ENCODE measurements around the gene INTS15. TPM values are rescaled to one million over a fixed set of nuclear protein-coding genes. Genes with fewer than 3 reads are reported as not detected.

The INTS15 gene
- total RNA-seq, 1 donor from 2014 or later: 18.6 TPM

DNA sequence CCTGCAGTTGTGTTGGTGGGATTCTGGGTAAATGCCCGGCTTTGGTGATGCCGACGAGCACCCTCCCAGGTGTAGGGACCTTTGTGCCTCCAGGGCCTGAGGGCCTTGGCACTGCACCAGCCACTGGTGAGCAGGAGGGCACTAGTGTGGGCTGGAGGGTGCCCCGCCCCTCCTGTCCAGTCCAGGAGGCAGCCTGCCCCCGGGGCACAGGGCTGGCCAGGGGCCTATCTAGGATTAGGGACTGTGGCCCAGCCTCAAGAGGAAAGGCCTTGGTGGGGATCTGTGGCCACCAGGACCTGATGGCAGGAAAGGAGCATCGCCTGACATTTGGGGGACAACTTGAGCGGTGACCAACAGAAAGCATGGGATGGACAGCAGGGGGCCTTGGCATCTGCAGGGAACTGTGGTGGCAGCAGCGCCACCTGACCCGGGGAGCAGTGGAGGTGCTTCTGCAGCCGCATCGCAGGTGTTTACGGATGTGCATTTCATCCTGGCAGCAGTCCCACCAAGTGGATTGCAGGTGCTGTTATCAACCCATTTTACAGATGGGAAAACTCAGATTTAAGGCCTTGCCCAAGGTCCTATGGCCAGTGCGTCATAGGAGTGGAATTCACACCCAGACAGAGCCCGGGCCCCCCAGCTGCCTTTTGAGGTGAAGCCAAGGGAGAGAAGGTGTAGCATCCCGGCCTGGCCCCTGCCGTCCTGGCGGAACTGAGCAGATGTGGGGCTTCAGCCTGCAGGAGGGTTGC is 58.4 kb downstream of the INTS15 start:
- TF ChIP-seq, protein P1, sequence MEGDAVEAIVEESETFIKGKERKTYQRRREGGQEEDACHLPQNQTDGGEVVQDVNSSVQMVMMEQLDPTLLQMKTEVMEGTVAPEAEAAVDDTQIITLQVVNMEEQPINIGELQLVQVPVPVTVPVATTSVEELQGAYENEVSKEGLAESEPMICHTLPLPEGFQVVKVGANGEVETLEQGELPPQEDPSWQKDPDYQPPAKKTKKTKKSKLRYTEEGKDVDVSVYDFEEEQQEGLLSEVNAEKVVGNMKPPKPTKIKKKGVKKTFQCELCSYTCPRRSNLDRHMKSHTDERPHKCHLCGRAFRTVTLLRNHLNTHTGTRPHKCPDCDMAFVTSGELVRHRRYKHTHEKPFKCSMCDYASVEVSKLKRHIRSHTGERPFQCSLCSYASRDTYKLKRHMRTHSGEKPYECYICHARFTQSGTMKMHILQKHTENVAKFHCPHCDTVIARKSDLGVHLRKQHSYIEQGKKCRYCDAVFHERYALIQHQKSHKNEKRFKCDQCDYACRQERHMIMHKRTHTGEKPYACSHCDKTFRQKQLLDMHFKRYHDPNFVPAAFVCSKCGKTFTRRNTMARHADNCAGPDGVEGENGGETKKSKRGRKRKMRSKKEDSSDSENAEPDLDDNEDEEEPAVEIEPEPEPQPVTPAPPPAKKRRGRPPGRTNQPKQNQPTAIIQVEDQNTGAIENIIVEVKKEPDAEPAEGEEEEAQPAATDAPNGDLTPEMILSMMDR (IDR thresholded peaks at IDR 0.05; ENCODE audit: insufficient read depth, low read depth, low read length): no peak
- TF ChIP-seq EZH2 (IDR thresholded peaks at IDR 0.05; ENCODE audit: insufficient read depth, low read length): no peak
- Histone ChIP-seq H3K9ac (ENCODE audit: low read length) (no peak overlapping the region), H3K9me3 (ENCODE audit: insufficient read depth, low read depth, low read length) (peaks cover 4% of the 10 kb centered on the region), H3K36me3 (ENCODE audit: insufficient read depth, low read length) (peaks cover 4% of the 10 kb centered on the region), H2AFZ (ENCODE audit: low read depth, low read length) (no peak overlapping the region), H3K79me2 (ENCODE audit: insufficient read depth, low read length) (peaks cover 27% of the 10 kb centered on the region), H3K4me1 (ENCODE audit: insufficient read depth, low read length) (no peaks in the 10 kb centered on the region), H3K4me3 (ENCODE audit: insufficient read depth, low read depth, low read length) (no peak overlapping the region), H3K27me3 (ENCODE audit: insufficient read depth, low read length) (no peaks in the 10 kb centered on the region), H4K20me1 (ENCODE audit: insufficient read depth, low read length) (peaks cover 49% of the 10 kb centered on the region), H3K27ac (ENCODE audit: low read depth, low read length) (no peak overlapping the region), H3K4me2 (ENCODE audit: low read length) (no peak overlapping the region)
- Mint-ChIP-seq H3K27me3 (ENCODE audit: low read depth, unreplicated experiment) (no peaks in the 10 kb centered on the region), H3K9me3 (ENCODE audit: unreplicated experiment) (peaks cover 10% of the 10 kb centered on the region), H3K27ac (ENCODE audit: unreplicated experiment) (no peak overlapping the region), H3K4me1 (ENCODE audit: low read depth, unreplicated experiment) (no peaks in the 10 kb centered on the region), H3K36me3 (ENCODE audit: low read depth, unreplicated experiment) (peaks cover 35% of the 10 kb centered on the region), H3K4me3 (ENCODE audit: unreplicated experiment) (no peak overlapping the region)
- FAIRE-seq (no peak), DNase-seq (ENCODE audit: low read depth) (no peak)

- Histone ChIP-seq H3K27ac (ENCODE audit: low read depth, low read length) (no peak overlapping the region), H3K4me1 (ENCODE audit: insufficient read depth, low read length) (no peaks in the 10 kb centered on the region), H4K20me1 (ENCODE audit: insufficient read depth, low read length) (peaks cover 49% of the 10 kb centered on the region), H3K36me3 (ENCODE audit: insufficient read depth, low read length) (peaks cover 4% of the 10 kb centered on the region), H2AFZ (ENCODE audit: low read depth, low read length) (no peak overlapping the region), H3K4me3 (ENCODE audit: insufficient read depth, low read depth, low read length) (no peak overlapping the region), H3K9me3 (ENCODE audit: insufficient read depth, low read depth, low read length) (peaks cover 4% of the 10 kb centered on the region), H3K79me2 (ENCODE audit: insufficient read depth, low read length) (peaks cover 27% of the 10 kb centered on the region), H3K9ac (ENCODE audit: low read length) (no peak overlapping the region), H3K4me2 (ENCODE audit: low read length) (no peak overlapping the region), H3K27me3 (ENCODE audit: insufficient read depth, low read length) (no peaks in the 10 kb centered on the region)
- Mint-ChIP-seq H3K27ac (ENCODE audit: unreplicated experiment) (no peak overlapping the region), H3K27me3 (ENCODE audit: low read depth, unreplicated experiment) (no peaks in the 10 kb centered on the region), H3K4me1 (ENCODE audit: low read depth, unreplicated experiment) (no peaks in the 10 kb centered on the region), H3K36me3 (ENCODE audit: low read depth, unreplicated experiment) (peaks cover 31% of the 10 kb centered on the region), H3K4me3 (ENCODE audit: unreplicated experiment) (no peak overlapping the region), H3K9me3 (ENCODE audit: unreplicated experiment) (peaks cover 10% of the 10 kb centered on the region)
- DNase-seq (ENCODE audit: low read depth) (no peak), FAIRE-seq (no peak)
- TF ChIP-seq, protein P1 (IDR thresholded peaks at IDR 0.05; ENCODE audit: insufficient read depth, low read depth, low read length): no peak
- no peak for TF ChIP-seq EZH2 (IDR thresholded peaks at IDR 0.05; ENCODE audit: insufficient read depth, low read length)
These were observed 58.9 kb downstream of the INTS15 start for GRCh38 chr7:6648815-6649104.

- Mint-ChIP-seq H3K4me3 (ENCODE audit: unreplicated experiment) (no peak overlapping the region), H3K9me3 (ENCODE audit: unreplicated experiment) (peaks cover 10% of the 10 kb centered on the region), H3K27ac (ENCODE audit: unreplicated experiment) (no peak overlapping the region), H3K4me1 (ENCODE audit: low read depth, unreplicated experiment) (no peaks in the 10 kb centered on the region), H3K27me3 (ENCODE audit: low read depth, unreplicated experiment) (no peaks in the 10 kb centered on the region), H3K36me3 (ENCODE audit: low read depth, unreplicated experiment) (peaks cover 28% of the 10 kb centered on the region)
- DNase-seq (ENCODE audit: low read depth): no peak
- no peak for FAIRE-seq
- no peak overlapping the region for H3K27ac ChIP-seq (ENCODE audit: low read depth, low read length)
- H3K9ac ChIP-seq (ENCODE audit: low read length): no peak overlapping the region
- TF ChIP-seq EZH2 (IDR thresholded peaks at IDR 0.05; ENCODE audit: insufficient read depth, low read length): no peak
- TF ChIP-seq, protein P1 (IDR thresholded peaks at IDR 0.05; ENCODE audit: insufficient read depth, low read depth, low read length): no peak
- H3K27me3 ChIP-seq (ENCODE audit: insufficient read depth, low read length): no peaks in the 10 kb centered on the region
- H4K20me1 ChIP-seq (ENCODE audit: insufficient read depth, low read length): peaks cover 49% of the 10 kb centered on the region
- H3K79me2 ChIP-seq (ENCODE audit: insufficient read depth, low read length): peaks cover 27% of the 10 kb centered on the region
- peaks cover 4% of the 10 kb centered on the region for H3K36me3 ChIP-seq (ENCODE audit: insufficient read depth, low read length)
- H2AFZ ChIP-seq (ENCODE audit: low read depth, low read length): no peak overlapping the region
- no peak overlapping the region for H3K4me2 ChIP-seq (ENCODE audit: low read length)
- no peak overlapping the region for H3K4me3 ChIP-seq (ENCODE audit: insufficient read depth, low read depth, low read length)
- H3K4me1 ChIP-seq (ENCODE audit: insufficient read depth, low read length): no peaks in the 10 kb centered on the region
- peaks cover 4% of the 10 kb centered on the region for H3K9me3 ChIP-seq (ENCODE audit: insufficient read depth, low read depth, low read length)
These were observed 59.6 kb downstream of the INTS15 start for GRCh38 chr7:6649241-6649961.

Data from astrocyte (in vitro differentiated cells and primary cell).